ENCODE results near the gene NPHS2.

GRCh38 chr1:179516976-179517705 lies 58.6 kb downstream of the NPHS2 start:
- TF ChIP-seq CTCF (IDR thresholded peaks at IDR 0.05; ENCODE audit: extremely low read depth in 1 of 2, insufficient read depth in 1 of 2, low read depth in 1 of 2, low read length in 2 of 2): no peak
- no peak for TF ChIP-seq JUN (IDR thresholded peaks at IDR 0.05; ENCODE audit: borderline replicate concordance, insufficient read depth, insufficient read length, low read depth)
- no peak for TF ChIP-seq POLR2A (IDR thresholded peaks at IDR 0.05; ENCODE audit: low read depth, low read length)
- TF ChIP-seq POLR2AphosphoS5 (IDR thresholded peaks at IDR 0.05; ENCODE audit: insufficient read depth, low read depth, low read length): no peak
- TF ChIP-seq MYC (IDR thresholded peaks at IDR 0.05; ENCODE audit: low read depth, low read length): no peak
- TF ChIP-seq MAX (IDR thresholded peaks at IDR 0.05; ENCODE audit: insufficient read depth, insufficient read length): no peak
- no peak for TF ChIP-seq EZH2 (IDR thresholded peaks at IDR 0.05; ENCODE audit: borderline replicate concordance, low read depth, low read length, severe bottlenecking)
- TF ChIP-seq FOS (IDR thresholded peaks at IDR 0.05; ENCODE audit: borderline replicate concordance, insufficient read depth, low read length): no peak
- TF ChIP-seq GATA2 (IDR thresholded peaks at IDR 0.05; ENCODE audit: insufficient read depth, insufficient read length, low read depth, low read length): no peak
